Muscle of leg (tissue), 11 donors: ENCODE results near the gene EVX2. TPM values are rescaled to one million over a fixed set of nuclear protein-coding genes. Genes with fewer than 3 reads are reported as not detected.

Experiments
- DNase-seq: peaks from one replicate; pipeline ENCODE4 v3.0.0; 2013
- H3K27ac ChIP-seq: one replicate; pipeline ENCODE4 v1.5.1; 2013; ENCODE audit warnings: mild to moderate bottlenecking, low read length, control low read depth
- H3K27me3 ChIP-seq: one replicate; pipeline ENCODE4 v1.6.1; 2013; ENCODE audit warnings: low read length; ENCODE audit not compliant: control insufficient read depth, insufficient read depth
- H3K36me3 ChIP-seq: one replicate; pipeline ENCODE4 v1.6.1; 2013; ENCODE audit warnings: low read length; ENCODE audit not compliant: control insufficient read depth, insufficient read depth
- H3K4me1 ChIP-seq: one replicate; pipeline ENCODE4 v1.6.1; 2013; ENCODE audit warnings: low read length; ENCODE audit not compliant: control insufficient read depth, insufficient read depth
- H3K4me3 ChIP-seq: one replicate; pipeline ENCODE4 v1.5.1; 2013; ENCODE audit warnings: low read length, control low read depth
- H3K9me3 ChIP-seq: replicated peaks from 2 replicates; pipeline ENCODE4 v1.6.1; 2013; ENCODE audit warnings: low read depth, low read length; ENCODE audit not compliant: control insufficient read depth
- WGBS: methylation state at CpG from one replicate; pipeline ENCODE4 v1.1.5; 2013; ENCODE audit warnings: missing lambda C conversion rate; ENCODE audit not compliant: insufficient coverage; 5-methylcytosine and 5-hydroxymethylcytosine counted together
- polyA plus RNA-seq, 8 donors: library from polyadenylated mRNA; unstranded; fragments of 120-200 nt; gene quantifications; one replicate each; pipeline versions ENCODE4 v1.2.1 to v1.2.3, GENCODE V29; 2013; ENCODE audit warnings: inconsistent platforms in 1 of 8, low replicate concordance in 1 of 8; ENCODE audit not compliant: insufficient read length in 8 of 8, insufficient read depth in 1 of 8
- total RNA-seq: library from RNA; stranded (reverse); fragments of 120-200 nt; gene quantifications from one replicate; pipeline ENCODE4 v1.2.4, GENCODE V29; 2013

Gene EVX2
- total and polyA plus RNA-seq, 9 donors = 0.03 to 0.18 (median 0.05) TPM

DNA sequence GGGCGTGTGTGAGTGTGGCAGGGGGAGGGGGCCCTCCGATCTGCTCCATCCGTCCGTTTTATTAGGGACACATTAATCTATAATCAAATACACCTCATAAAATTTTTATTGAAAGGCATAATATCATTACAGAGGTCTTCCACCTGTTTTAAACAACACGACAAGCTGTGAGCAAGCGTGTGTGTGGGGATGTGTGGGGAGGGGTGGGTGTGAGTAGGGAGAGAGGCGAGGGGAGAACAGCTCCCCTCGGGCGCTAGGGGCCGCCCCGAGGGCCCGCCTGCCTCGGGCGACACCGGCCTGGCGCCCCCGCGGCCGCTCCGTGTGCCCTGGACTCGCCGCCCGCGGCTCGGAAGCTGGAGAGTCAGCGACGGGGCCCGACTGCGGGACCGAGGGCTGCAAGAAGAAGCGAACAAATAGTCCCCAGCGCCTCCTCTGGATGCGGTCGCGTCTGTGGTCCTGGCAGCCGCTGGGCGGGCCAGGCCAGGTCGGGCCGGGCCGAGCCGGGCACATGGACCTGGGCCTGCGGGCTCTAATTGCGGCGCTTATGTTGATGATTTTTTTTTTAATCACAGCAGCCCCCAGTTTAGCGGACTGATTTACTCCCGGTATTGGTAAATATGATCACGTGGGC is 38.4 kb upstream of the EVX2 start:
- DNase-seq = peak; percentile 92
- Histone ChIP-seq H3K4me3 (peak overlapping the region; percentile 57), H3K9me3 (no peaks in the 10 kb centered on the region), H3K4me1 (peaks cover 17% of the 10 kb centered on the region), H3K27me3 (peaks cover 95% of the 10 kb centered on the region), H3K27ac (no peak overlapping the region), H3K36me3 (no peaks in the 10 kb centered on the region)
- 1% methylated on average over 40 of the region's 47 CpGs for WGBS

DNA sequence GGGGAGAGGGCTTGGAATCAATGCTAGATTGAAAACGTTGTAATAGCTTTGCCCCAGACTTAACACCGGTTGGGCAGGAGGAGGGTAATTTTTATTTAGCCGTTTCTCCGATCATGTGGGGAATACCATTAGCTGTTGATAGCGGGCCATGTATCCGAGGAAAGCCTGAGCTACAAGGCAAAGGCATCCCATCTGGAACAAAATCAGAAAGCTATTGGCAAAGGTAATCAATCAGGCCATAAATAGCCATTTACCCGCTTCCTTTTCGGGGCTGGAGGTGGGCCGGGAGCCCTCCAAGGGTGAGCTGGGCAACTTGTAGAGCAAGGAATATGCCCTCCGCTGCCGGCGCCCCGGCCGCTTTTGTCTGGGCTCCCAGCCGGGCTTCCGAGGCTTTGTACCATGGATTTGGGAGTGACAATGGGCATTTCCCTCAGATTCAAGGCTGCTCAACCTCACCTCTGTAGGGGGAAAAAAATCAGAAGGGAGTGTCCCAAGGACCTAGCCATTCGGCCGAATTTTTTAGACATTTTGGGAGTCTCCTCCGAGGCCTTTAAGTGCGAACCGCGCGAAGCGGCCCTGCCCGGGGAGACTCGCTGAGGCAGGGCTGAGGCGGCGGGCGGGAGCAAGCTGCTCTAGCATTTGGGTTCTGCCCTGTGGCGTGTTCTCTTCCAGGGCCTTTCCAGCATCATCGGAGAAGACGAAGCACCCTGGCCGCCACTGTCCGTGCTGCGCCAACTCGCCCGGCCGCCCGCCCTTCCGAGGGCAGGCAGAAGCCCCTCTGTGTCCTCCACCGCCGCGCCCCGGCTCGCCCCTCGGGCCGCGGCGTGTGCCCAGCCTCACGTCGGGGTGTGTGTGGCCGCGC is 37.7 kb upstream of the EVX2 start:
- H3K9me3 ChIP-seq = no peaks in the 10 kb centered on the region
- H3K4me1 ChIP-seq = peaks cover 21% of the 10 kb centered on the region
- no peak overlapping the region for H3K4me3 ChIP-seq
- H3K36me3 ChIP-seq = no peaks in the 10 kb centered on the region
- no peak for DNase-seq
- H3K27me3 ChIP-seq = peaks cover 96% of the 10 kb centered on the region
- H3K27ac ChIP-seq = no peak overlapping the region
- 15% methylated on average over 22 of the region's 53 CpGs for WGBS

DNA sequence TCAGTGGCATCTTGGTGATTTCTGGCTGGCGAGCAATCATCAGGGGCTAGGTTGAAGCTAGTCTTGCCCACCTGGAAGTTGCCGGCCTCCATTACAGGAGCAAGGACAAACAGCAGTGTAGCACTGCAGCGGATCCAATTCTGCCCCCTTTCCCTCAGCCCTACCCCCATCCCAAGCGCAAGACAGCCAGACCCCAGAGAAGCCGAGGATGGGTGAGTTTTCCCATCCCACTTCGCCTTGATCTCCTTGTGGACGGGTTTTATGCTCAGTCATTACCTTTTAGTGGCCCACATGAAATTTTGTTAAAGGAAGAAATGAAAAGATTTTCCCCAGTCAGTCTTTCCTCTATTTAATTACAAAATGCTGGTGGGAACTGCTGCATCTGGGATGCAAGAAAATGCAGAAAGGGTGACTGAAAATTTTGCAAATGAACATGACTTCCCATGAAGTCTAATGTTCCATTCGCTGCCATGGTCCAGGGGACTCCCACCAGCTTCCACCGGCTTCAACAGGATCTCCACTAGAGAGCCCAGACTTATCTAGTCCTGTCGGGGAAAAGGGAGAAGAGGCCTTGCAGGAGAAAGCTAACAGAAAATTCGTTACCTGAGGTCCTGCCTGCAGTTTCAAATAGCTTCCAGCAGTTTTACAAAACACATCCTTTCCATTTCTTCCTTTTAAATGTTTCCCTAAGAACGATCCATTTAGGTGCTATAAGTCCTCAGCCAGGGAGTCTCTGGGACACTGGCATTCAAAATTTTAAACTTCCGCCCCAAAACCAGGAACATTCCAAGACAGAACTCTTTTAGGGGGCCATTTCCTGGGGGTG is 36.8 kb upstream of the EVX2 start:
- Histone ChIP-seq H3K36me3 (no peaks in the 10 kb centered on the region), H3K4me1 (peaks cover 27% of the 10 kb centered on the region), H3K27ac (no peak overlapping the region), H3K9me3 (no peaks in the 10 kb centered on the region), H3K4me3 (no peak overlapping the region), H3K27me3 (peaks cover 97% of the 10 kb centered on the region)
- DNase-seq = no peak
- 50% methylated on average over 4 of the region's 13 CpGs for WGBS

DNA sequence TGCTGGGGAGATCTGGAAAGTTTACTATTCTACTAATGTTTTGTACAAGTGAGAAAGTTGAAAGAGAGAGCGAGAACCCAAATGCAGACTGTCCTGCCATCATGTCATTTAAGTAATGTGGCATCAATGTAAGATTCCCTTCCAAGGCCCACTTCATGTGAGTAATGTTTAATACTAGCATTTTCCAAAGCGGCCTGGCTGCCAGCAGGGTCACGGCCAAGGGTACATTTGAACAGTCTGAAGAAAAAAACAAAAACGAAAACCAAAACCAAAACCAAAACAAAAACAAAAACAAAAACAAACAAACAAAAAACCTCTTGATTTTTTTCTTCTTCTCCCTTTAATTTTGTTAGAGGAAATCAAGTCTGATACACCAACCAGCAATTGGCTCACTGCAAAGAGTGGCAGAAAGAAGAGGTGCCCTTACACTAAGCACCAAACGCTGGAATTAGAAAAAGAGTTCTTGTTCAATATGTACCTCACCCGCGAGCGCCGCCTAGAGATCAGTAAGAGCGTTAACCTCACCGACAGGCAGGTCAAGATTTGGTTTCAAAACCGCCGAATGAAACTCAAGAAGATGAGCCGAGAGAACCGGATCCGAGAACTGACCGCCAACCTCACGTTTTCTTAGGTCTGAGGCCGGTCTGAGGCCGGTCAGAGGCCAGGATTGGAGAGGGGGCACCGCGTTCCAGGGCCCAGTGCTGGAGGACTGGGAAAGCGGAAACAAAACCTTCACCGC is 35.0 kb upstream of the EVX2 start:
- Histone ChIP-seq H3K4me1 (peaks cover 27% of the 10 kb centered on the region), H3K9me3 (no peaks in the 10 kb centered on the region), H3K4me3 (no peak overlapping the region), H3K36me3 (no peaks in the 10 kb centered on the region), H3K27ac (no peak overlapping the region), H3K27me3 (peaks cover 94% of the 10 kb centered on the region)
- WGBS = 13% methylated on average over 16 of the region's 24 CpGs
- DNase-seq = no peak

DNA sequence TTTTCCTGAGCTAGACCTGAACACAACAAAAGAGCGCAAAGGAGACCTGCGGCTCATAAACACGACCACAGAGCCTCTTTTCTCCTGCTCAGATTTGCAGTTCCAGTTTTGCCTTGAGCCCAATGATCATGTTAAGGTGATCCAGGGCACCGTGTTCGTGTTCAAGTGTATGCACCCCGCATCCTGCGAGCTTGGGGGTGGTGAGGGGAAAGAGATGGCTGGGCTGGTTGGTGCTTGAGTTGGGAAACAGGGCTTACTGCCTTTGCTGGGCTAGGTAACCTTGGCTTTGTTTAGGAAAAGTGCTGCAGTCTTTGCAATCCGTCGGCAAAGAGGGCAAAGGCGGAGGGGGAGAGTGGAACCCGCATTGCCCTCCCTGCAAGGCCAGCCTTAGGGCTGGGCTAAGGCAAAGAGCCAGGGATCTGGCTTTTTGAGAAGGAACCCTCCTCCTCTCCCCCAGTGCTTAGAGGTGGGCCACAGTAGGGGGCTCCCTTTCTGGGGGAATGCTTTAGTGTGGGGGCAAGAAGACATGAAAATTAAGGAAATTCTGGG is 34.1 kb upstream of the EVX2 start:
- H3K9me3 ChIP-seq = no peaks in the 10 kb centered on the region
- H3K36me3 ChIP-seq = no peaks in the 10 kb centered on the region
- 24% methylated on average over 7 of the region's 11 CpGs for WGBS

DNA sequence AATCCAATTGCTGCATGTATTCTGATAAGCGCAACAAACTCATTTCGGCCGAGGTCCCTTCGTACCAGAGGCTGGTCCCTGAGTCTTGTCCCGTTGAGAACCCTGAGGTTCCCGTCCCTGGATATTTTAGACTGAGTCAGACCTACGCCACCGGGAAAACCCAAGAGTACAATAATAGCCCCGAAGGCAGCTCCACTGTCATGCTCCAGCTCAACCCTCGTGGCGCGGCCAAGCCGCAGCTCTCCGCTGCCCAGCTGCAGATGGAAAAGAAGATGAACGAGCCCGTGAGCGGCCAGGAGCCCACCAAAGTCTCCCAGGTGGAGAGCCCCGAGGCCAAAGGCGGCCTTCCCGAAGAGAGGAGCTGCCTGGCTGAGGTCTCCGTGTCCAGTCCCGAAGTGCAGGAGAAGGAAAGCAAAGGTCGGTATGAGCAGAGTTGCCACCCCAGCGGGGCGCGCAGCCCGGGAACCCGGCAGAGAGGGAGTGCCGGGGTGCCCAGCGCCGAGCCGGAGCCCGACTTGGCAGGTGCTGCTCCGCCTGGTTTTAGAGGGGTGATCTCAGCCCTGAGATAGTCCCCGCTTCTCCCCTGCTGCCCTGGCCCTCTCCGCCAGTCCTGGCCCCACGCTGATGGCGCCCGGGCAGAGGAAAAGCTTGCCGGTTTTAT is 33.5 kb upstream of the EVX2 start:
- WGBS = 18% methylated on average over 40 of the region's 40 CpGs
- DNase-seq = no peak
- Histone ChIP-seq H3K36me3 (no peaks in the 10 kb centered on the region), H3K27me3 (peaks cover 94% of the 10 kb centered on the region), H3K27ac (no peak overlapping the region), H3K4me1 (peaks cover 30% of the 10 kb centered on the region), H3K9me3 (no peaks in the 10 kb centered on the region), H3K4me3 (no peak overlapping the region)

More for the DNA sequence above, 34.1 kb upstream of the EVX2 start:
- no peak overlapping the region for H3K4me3 ChIP-seq
- peaks cover 27% of the 10 kb centered on the region for H3K4me1 ChIP-seq
- H3K27ac ChIP-seq = no peak overlapping the region
- H3K27me3 ChIP-seq = peaks cover 94% of the 10 kb centered on the region
- no peak for DNase-seq

DNA sequence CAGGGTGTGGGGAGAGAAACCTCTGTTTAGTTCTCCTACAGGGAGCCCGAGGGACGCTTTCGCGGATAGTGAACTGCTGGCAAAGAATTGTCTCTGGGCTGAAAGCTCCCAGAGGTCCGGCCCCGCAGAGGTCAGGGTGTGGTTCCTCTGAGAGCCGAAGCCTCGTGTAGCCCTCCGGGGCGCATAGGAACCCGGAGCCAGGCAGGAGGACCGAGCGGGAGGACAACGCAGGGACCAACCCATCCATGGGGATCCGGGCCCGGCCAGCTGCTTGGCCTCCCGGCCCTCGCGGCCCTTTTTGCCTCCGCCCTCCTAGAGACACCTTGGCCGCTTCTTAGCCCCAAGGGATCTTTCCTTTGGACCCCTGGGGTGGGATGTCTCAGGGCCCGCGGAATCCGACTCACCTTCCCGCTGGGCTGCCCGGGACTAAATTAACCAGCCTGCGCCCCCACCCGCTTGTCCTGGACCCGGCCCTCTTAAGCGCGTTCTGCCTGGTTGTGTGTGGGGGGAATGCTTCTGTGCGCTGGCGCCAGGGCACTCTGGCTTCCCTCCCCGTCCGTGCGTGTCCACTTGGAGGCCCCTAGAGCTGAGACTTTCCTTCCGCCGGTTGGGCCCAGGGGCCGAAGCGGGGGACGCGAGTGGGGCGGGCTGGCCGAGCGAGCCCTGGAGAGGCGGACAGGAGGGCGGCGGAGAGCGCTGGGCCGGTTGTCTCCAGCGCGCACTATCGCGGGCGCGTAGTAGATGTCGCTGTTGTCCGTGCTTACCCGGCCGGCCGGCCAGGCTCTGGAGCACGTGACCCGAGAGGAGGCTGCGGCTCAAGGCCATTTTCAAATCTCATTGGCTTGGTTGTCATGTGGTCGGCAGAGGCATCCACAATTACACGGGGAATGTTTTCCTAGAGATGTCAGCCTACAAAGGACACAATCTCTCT is 32.4 kb upstream of the EVX2 start, which contains the start of gene HOXD10:
Gene HOXD10, plus strand, starts transcription at position 896 of the 931 bp plus-strand sequence. CDS start 56 bp downstream, outside the sequence.
- Histone ChIP-seq H3K27ac (peak within 1 kb of the TSS; percentile 10), H3K4me1 (peaks cover 29% of the 10 kb centered on the region), H3K36me3 (no peaks in the 10 kb centered on the region), H3K4me3 (peak within 1 kb of the TSS; percentile 21), H3K27me3 (peaks cover 93% of the 10 kb centered on the region), H3K9me3 (no peaks in the 10 kb centered on the region)
- 4% methylated on average over 59 of the region's 66 CpGs for WGBS
- peak; percentile 90 for DNase-seq

DNA sequence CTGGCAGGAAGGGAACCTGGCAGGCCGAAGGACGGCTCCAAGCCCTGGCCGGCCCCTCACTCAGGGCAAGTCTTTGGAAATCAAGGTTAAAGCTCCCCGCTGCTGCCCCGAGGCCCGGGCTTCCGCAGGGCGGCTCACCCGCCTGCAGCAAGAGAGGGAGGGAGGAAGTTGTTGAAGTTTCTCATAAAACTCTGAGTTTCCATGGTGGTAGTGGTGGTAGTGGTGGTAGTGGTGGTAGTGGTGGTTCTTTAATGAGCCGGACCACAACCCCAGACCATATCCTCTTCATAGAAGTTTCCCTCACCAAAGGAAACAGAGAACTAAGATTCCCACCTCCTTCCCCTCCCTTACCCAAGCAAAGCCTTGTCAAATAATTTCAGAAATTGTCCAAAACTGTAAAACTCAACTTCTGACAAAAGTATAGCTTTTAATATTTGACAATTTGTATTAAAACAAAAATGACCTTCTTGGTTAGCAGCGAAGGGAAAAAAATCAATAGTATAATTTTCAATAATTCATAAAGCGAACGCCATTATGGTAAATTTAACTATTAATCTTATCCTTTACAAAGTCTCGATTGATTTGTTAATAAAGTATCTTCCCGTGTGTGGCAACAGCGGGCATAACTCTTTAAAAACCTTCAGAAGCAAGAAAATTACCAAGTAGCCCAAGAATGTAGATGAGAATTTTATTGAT is 31.3 kb upstream of the EVX2 start:
- no peak for DNase-seq
- Histone ChIP-seq H3K36me3 (no peaks in the 10 kb centered on the region), H3K27me3 (peaks cover 91% of the 10 kb centered on the region), H3K27ac (no peak overlapping the region), H3K9me3 (no peaks in the 10 kb centered on the region), H3K4me1 (peaks cover 29% of the 10 kb centered on the region), H3K4me3 (no peak overlapping the region)
- 22% methylated on average over 3 of the region's 16 CpGs for WGBS
